HEK293 (cell line): ENCODE results near the gene DCTN5.

Experiments used
- CTCF ChIA-PET: fragments of 350-600 bp; formaldehyde crosslinking; extraction: SDS; loops from one replicate; lab custom pipeline; 2021; ENCODE audit warnings: antibody characterized with exemption; lab: Yijun Ruan, JAX
- POLR2A ChIA-PET: fragments of 300-600 bp; formaldehyde crosslinking; extraction: SDS; loops from one replicate; lab custom pipeline; 2020; ENCODE audit warnings: antibody characterized with exemption, inconsistent platforms; lab: Yijun Ruan, JAX
- H3K27ac ChIP-seq: fragments of 200-500 bp; sonication (Bioruptor generic); 2 replicates; pipeline ENCODE4 v1.5.1; 2014; ENCODE audit warnings: low read depth, low read length, control low read depth, inconsistent platforms; ENCODE audit errors: extremely low read depth
- H3K36me3 ChIP-seq, 2 experiments: fragments of 200-500 bp in 1 of 2; sonication (Bioruptor generic) in 1 of 2; 1 replicate in 1 of 2; 2 replicates in 1 of 2; pipeline ENCODE4 v1.5.1; 2014 to 2017; ENCODE audit warnings: inconsistent platforms in 2 of 2, low read length in 2 of 2; ENCODE audit not compliant: control insufficient read depth in 2 of 2, insufficient read depth in 1 of 2
- H3K4me1 ChIP-seq: fragments of 200-500 bp; sonication (Bioruptor generic); 2 replicates; pipeline ENCODE4 v1.5.1; 2014; ENCODE audit warnings: mild to moderate bottlenecking, low read length, inconsistent platforms; ENCODE audit not compliant: control insufficient read depth, insufficient read depth
- H3K4me3 ChIP-seq: 2 replicates; pipeline ENCODE4 v1.5.1; 2011; ENCODE audit warnings: low read depth, mild to moderate bottlenecking, control low read depth, low read length, moderate library complexity
- H3K9me3 ChIP-seq: fragments of 200-500 bp; sonication (Bioruptor generic); 2 replicates; pipeline ENCODE4 v1.5.1; 2014; ENCODE audit warnings: low read depth, low read length, inconsistent platforms; ENCODE audit not compliant: control insufficient read depth, insufficient read depth
- BCL11B ChIP-seq: fragments of 450-650 bp; formaldehyde crosslinking; IDR thresholded peaks from 2 replicates; pipeline ENCODE4 v1.5.1; 2016; ENCODE audit warnings: low read depth, missing biosample characterization, missing genetic modification characterization
- GLIS1 ChIP-seq: fragments of 450-650 bp; formaldehyde crosslinking; IDR thresholded peaks from 2 replicates; pipeline ENCODE4 v1.5.1; 2016; ENCODE audit warnings: missing biosample characterization, missing genetic modification characterization
- GLIS2 ChIP-seq: fragments of 450-650 bp; formaldehyde crosslinking; IDR thresholded peaks from 2 replicates; pipeline ENCODE4 v1.5.1; 2016; ENCODE audit warnings: missing biosample characterization, missing genetic modification characterization
- HOXD13 ChIP-seq: sonication (generic); formaldehyde crosslinking; IDR thresholded peaks from 2 replicates; pipeline ENCODE4 v1.8.0; 2022; ENCODE audit warnings: missing genetic modification reagents, borderline replicate concordance
- KLF1 ChIP-seq: fragments of 450-650 bp; formaldehyde crosslinking; IDR thresholded peaks from 2 replicates; pipeline ENCODE4 v1.5.1; 2016; ENCODE audit warnings: missing biosample characterization, missing genetic modification characterization
- OVOL3 ChIP-seq: fragments of 450-650 bp; formaldehyde crosslinking; IDR thresholded peaks from 2 replicates; pipeline ENCODE4 v1.5.1; 2016; ENCODE audit warnings: missing biosample characterization, missing genetic modification characterization
- SCRT1 ChIP-seq: fragments of 450-650 bp; formaldehyde crosslinking; IDR thresholded peaks from 2 replicates; pipeline ENCODE4 v1.5.1; 2016; ENCODE audit warnings: missing biosample characterization, missing genetic modification characterization, borderline replicate concordance
- SCRT2 ChIP-seq: fragments of 450-650 bp; formaldehyde crosslinking; IDR thresholded peaks from 2 replicates; pipeline ENCODE4 v1.5.1; 2016; ENCODE audit warnings: missing biosample characterization, missing genetic modification characterization
- ZIC2 ChIP-seq: fragments of 450-650 bp; formaldehyde crosslinking; IDR thresholded peaks from 2 replicates; pipeline ENCODE4 v1.5.1; 2016; ENCODE audit warnings: missing biosample characterization, missing genetic modification characterization
- ZNF114 ChIP-seq: fragments of 450-650 bp; formaldehyde crosslinking; IDR thresholded peaks from 2 replicates; pipeline ENCODE4 v1.5.0; 2017; ENCODE audit warnings: missing biosample characterization, missing genetic modification characterization
- ZNF121 ChIP-seq: fragments of 450-650 bp; formaldehyde crosslinking; IDR thresholded peaks from 2 replicates; pipeline ENCODE4 v1.5.1; 2016; ENCODE audit warnings: missing biosample characterization, missing genetic modification characterization
- ZNF146 ChIP-seq: fragments of 450-650 bp; formaldehyde crosslinking; IDR thresholded peaks from 2 replicates; pipeline ENCODE4 v1.5.1; 2016; ENCODE audit warnings: missing biosample characterization, missing genetic modification characterization
- ZNF155 ChIP-seq: fragments of 450-650 bp; formaldehyde crosslinking; IDR thresholded peaks from 2 replicates; pipeline ENCODE4 v1.5.1; 2016; ENCODE audit warnings: missing biosample characterization, missing genetic modification characterization
- ZNF292 ChIP-seq: fragments of 450-650 bp; formaldehyde crosslinking; IDR thresholded peaks from 2 replicates; pipeline ENCODE4 v1.5.1; 2016; ENCODE audit warnings: low read depth, missing biosample characterization, missing genetic modification characterization, borderline replicate concordance
- ZNF324 ChIP-seq: fragments of 450-650 bp; formaldehyde crosslinking; IDR thresholded peaks from 2 replicates; pipeline ENCODE4 v1.5.1; 2016; ENCODE audit warnings: missing biosample characterization, missing genetic modification characterization
- ZNF510 ChIP-seq: fragments of 450-650 bp; formaldehyde crosslinking; IDR thresholded peaks from 2 replicates; pipeline ENCODE4 v1.5.1; 2018; ENCODE audit warnings: mild to moderate bottlenecking, missing genetic modification characterization, missing biosample characterization; ENCODE audit not compliant: insufficient replicate concordance
- ZNF626 ChIP-seq: fragments of 450-650 bp; sonication (Bioruptor Pico); formaldehyde crosslinking; IDR thresholded peaks from 2 replicates; pipeline ENCODE4 v1.5.1; 2018; ENCODE audit warnings: missing biosample characterization, missing genetic modification characterization, inconsistent platforms
- ZNF629 ChIP-seq: fragments of 450-650 bp; formaldehyde crosslinking; IDR thresholded peaks from 2 replicates; pipeline ENCODE4 v1.5.1; 2017; ENCODE audit warnings: missing biosample characterization, missing genetic modification characterization
- TF ChIP-seq, protein P1 (sequence below): fragments of 450-650 bp; formaldehyde crosslinking; IDR thresholded peaks from 2 replicates; pipeline ENCODE4 v1.5.1; 2016; ENCODE audit warnings: missing biosample characterization, missing genetic modification characterization
- TF ChIP-seq, protein P2 (sequence below): fragments of 450-650 bp; formaldehyde crosslinking; IDR thresholded peaks from 2 replicates; pipeline ENCODE4 v1.5.1; 2016; ENCODE audit warnings: missing biosample characterization, missing genetic modification characterization

Gene DCTN5

DNA sequence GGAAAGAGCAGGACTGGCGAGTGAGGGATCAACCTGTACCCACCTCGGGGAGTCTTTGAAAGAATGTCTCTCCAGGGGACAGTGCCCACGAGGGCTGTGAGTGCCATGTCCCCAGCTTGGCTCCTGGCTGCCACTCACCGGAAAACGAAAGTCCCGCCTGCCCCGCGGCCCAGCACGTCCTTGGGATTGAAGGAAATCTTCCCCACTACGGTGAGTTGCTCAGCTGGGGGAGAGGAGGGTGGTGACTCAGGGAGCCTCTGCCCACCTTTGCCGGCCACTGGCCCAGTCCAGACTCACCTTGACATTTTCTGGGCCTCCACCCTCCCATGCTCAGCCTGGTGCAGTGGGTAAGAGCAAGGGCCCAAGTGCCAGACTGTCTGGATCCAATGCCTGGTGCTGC is 54.5 kb downstream of the DCTN5 start:
- H3K4me1 ChIP-seq, result peaks cover 2% of the 10 kb centered on the region; the same call in 1 of the 2 replicates
- ChIA-PET POLR2A (no interaction called here), CTCF (no interaction called here)
- H3K36me3 ChIP-seq, result peaks cover 0 to 18% of the 10 kb centered on the region in 2 experiments; a peak in 2 of 3 replicates
- no peaks in the 10 kb centered on the region for H3K9me3 ChIP-seq
- TF ChIP-seq GLIS2 (tag by site-specific recombination), result no peak
- TF ChIP-seq ZNF155, result no peak
- TF ChIP-seq ZNF324, result no peak
- TF ChIP-seq ZNF292 (tag by site-specific recombination), result no peak
- no peak for TF ChIP-seq ZNF114 (tag by site-specific recombination)
- H3K4me3 ChIP-seq, result no peak overlapping the region
- H3K27ac ChIP-seq, result no peak overlapping the region

DNA sequence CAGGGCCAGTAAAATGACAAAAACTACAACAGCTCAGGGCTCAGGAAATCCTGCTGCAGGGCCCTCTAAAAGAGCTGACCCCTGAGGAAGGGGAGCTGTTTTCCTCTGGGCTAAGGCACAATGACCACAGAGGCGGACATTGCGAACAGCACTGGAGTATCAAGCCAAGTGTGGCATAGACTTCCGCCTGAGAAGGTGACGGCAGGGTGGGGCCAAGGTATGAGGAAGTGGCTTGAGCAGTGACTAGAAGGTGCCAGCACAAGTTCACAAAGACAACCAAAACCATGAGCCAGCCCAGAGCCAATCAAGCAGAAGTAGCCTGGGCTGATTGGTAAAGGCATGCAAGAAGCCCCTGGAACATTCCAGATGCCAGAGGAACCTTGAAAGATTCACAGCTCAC is 57.8 kb downstream of the DCTN5 start:
- CTCF ChIA-PET, result interaction anchor here (1.1 kb wide), 1 partner anchor 263 kb away, joined by 3 read pairs; no protein-coding TSS in a partner anchor
- no peaks in the 10 kb centered on the region for H3K36me3 ChIP-seq
- H3K4me3 ChIP-seq, result no peak overlapping the region
- no peaks in the 10 kb centered on the region for H3K9me3 ChIP-seq
- H3K4me1 ChIP-seq, result peaks cover 2% of the 10 kb centered on the region; the same call in 1 of the 2 replicates
- POLR2A ChIA-PET, result interaction anchor here (2.1 kb wide), 1 partner anchor 8 kb away, joined by 7 read pairs; no protein-coding TSS in a partner anchor
- H3K27ac ChIP-seq, result no peak overlapping the region
- TF ChIP-seq HOXD13 (CRISPR knock-in tag), result no peak
- TF ChIP-seq, protein P1, sequence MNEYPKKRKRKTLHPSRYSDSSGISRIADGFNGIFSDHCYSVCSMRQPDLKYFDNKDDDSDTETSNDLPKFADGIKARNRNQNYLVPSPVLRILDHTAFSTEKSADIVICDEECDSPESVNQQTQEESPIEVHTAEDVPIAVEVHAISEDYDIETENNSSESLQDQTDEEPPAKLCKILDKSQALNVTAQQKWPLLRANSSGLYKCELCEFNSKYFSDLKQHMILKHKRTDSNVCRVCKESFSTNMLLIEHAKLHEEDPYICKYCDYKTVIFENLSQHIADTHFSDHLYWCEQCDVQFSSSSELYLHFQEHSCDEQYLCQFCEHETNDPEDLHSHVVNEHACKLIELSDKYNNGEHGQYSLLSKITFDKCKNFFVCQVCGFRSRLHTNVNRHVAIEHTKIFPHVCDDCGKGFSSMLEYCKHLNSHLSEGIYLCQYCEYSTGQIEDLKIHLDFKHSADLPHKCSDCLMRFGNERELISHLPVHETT (tag by site-specific recombination), result no peak
- TF ChIP-seq ZNF510 (tag by site-specific recombination), result no peak

DNA sequence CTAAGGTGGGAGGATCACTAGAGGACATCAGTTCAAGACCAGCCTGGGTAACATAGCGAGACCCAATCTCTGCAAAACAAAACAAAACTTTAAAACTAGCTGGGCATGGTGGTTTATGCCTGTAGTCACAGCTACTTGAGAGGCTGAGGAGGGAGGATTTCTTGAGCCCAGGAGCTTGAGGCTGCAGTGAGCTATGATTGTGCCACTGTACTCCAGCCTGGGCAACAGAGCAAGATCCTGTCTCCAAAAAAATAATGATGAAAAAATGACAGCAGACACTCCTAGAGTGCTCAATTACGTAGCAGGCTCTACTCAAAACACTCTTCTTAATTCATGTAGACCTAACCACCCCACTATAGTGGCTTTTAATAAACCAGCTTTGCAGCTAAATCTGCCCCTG is 58.8 kb downstream of the DCTN5 start:
- CTCF ChIA-PET, result interaction anchor here (0.7 to 1.1 kb wide), 2 partner anchors 14 to 264 kb away, joined by 3 read pairs; no protein-coding TSS in a partner anchor
- Histone ChIP-seq H3K9me3 (no peaks in the 10 kb centered on the region), H3K27ac (no peak overlapping the region)
- no peak for TF ChIP-seq ZNF629
- TF ChIP-seq ZNF121 (tag by site-specific recombination), result peak; percentile 71; the same call in 1 of the 2 replicates
- TF ChIP-seq, all 188 proteins: peak for 1
- Histone ChIP-seq H3K36me3 (no peaks in the 10 kb centered on the region), H3K4me3 (no peak overlapping the region), H3K4me1 (peaks cover 2% of the 10 kb centered on the region; the same call in 1 of the 2 replicates)
- POLR2A ChIA-PET, result interaction anchor here (0.9 to 2.1 kb wide), 2 partner anchors 9 to 22 kb away, joined by 3 to 7 read pairs; partner anchors contain the start of gene PLK1

DNA sequence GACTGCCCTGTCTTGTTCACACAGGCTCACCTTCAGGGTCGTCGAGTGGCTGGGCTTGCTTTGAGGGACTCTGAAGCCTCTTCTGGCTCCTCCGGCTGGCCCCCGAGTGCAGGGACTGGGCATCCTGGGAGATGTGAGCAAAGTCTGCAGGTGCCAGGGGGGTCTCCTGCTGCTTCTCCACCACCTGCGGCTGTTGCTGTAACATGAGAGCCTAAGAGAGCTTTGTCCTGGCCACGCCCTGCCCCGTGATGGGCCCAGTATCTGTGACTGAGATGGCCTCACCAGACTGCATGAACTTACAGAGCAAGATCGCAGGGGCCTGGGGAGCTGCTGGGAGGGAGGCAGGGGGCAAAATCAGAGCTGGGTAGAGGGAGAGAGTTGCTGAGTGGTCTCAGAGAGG is 59.2 kb downstream of the DCTN5 start:
- Histone ChIP-seq H3K4me1 (peaks cover 2% of the 10 kb centered on the region; the same call in 1 of the 2 replicates), H3K27ac (no peak overlapping the region), H3K36me3 (no peaks in the 10 kb centered on the region)
- CTCF ChIA-PET, result interaction anchor here (1.1 kb wide), 1 partner anchor 265 kb away, joined by 3 read pairs; no protein-coding TSS in a partner anchor
- TF ChIP-seq ZNF626 (tag by site-specific recombination) (no peak), ZNF146 (no peak), BCL11B (tag by site-specific recombination) (no peak), GLIS1 (tag by site-specific recombination) (peak; percentile 85), SCRT2 (tag by site-specific recombination) (peak; percentile 59), SCRT1 (tag by site-specific recombination) (peak; percentile 45; the same call in 1 of the 2 replicates), OVOL3 (no peak), ZIC2 (tag by site-specific recombination) (peak; percentile 89), KLF1 (tag by site-specific recombination) (peak; percentile 49; the same call in 1 of the 2 replicates)
- TF ChIP-seq, protein P2, sequence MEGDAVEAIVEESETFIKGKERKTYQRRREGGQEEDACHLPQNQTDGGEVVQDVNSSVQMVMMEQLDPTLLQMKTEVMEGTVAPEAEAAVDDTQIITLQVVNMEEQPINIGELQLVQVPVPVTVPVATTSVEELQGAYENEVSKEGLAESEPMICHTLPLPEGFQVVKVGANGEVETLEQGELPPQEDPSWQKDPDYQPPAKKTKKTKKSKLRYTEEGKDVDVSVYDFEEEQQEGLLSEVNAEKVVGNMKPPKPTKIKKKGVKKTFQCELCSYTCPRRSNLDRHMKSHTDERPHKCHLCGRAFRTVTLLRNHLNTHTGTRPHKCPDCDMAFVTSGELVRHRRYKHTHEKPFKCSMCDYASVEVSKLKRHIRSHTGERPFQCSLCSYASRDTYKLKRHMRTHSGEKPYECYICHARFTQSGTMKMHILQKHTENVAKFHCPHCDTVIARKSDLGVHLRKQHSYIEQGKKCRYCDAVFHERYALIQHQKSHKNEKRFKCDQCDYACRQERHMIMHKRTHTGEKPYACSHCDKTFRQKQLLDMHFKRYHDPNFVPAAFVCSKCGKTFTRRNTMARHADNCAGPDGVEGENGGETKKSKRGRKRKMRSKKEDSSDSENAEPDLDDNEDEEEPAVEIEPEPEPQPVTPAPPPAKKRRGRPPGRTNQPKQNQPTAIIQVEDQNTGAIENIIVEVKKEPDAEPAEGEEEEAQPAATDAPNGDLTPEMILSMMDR (tag by site-specific recombination), result no peak
- TF ChIP-seq, all 188 proteins: peak for 5
- H3K9me3 ChIP-seq, result no peaks in the 10 kb centered on the region
- POLR2A ChIA-PET, result interaction anchor here (0.9 to 2.1 kb wide), 3 partner anchors 9 to 22 kb away, joined by 3 to 7 read pairs (median 6); partner anchors contain the start of gene PLK1
- H3K4me3 ChIP-seq, result no peak overlapping the region
